ENCODE measurements around the gene FOXQ1. TPM values are rescaled to one million over a fixed set of nuclear protein-coding genes. Genes with fewer than 3 reads are reported as not detected.
A peak's percentile ranks its signal among the peaks of the same experiment; 100 is the strongest.

FOXQ1 gene
- total RNA-seq, 1 experiment from 2014 or later = 11.7 TPM

GRCh38 chr6:1313767-1314503 lies 2.0 kb downstream of the FOXQ1 start:
- Histone ChIP-seq H3K27me3 (ENCODE audit: control insufficient read depth, insufficient read depth, low read length) (no peaks in the 10 kb centered on the region), H3K4me1 (ENCODE audit: control insufficient read depth, insufficient read depth, low read length) (peaks cover 27% of the 10 kb centered on the region), H3K9me3 (ENCODE audit: control insufficient read depth, insufficient read depth, low read depth, low read length) (no peaks in the 10 kb centered on the region), H3K36me3 (ENCODE audit: control insufficient read depth, insufficient read depth, low read length) (no peaks in the 10 kb centered on the region), H3K27ac (ENCODE audit: low read length) (peak overlapping the region; percentile 74), H3K4me3 (ENCODE audit: low read depth in 2 of 2, low read length in 2 of 2) (peak overlapping the region; percentile 56 to 58)
- 0 out of 2 replicates have a peak, but pooled peaks have one; percentile 25 for TF ChIP-seq POLR2AphosphoS5 (IDR thresholded peaks at IDR 0.05; ENCODE audit: low read depth, low read length)
- TF ChIP-seq REST (IDR thresholded peaks at IDR 0.05; ENCODE audit: insufficient read depth in 1 of 2, low read depth in 2 of 2, low read length in 1 of 2) = no peak
- no peak for TF ChIP-seq TCF7L2 (IDR thresholded peaks at IDR 0.05; ENCODE audit: low read depth, low read length)
- no peak; the same call in 1 of the 2 replicates for TF ChIP-seq SIN3A (IDR thresholded peaks at IDR 0.05; ENCODE audit: borderline replicate concordance, insufficient read depth, low read depth, low read length)
- peak; percentile 91 for TF ChIP-seq CTCF (IDR thresholded peaks at IDR 0.05)
- BruUV-seq (replicated peaks) = TSS peak; percentile 93
- in situ Hi-C loops (cut with HindIII; ENCODE audit: low pct_unique_long_range_greater_than_20kb, low sequenced_read_pairs) = no loop called here
- intact Hi-C loops (cut with micrococcal nuclease; ENCODE audit: unreplicated experiment) = loop anchor here (5.0 kb wide), 1 partner anchor 73 kb away; the partner anchor contains the start of gene FOXF2
- ATAC-seq (peak; percentile 63), DNase-seq (ENCODE audit: low read depth, low spot score) (no peak)
- CTCF ChIA-PET = no interaction called here
- POLR2A ChIA-PET = no interaction called here

GRCh38 chr6:1314617-1315016 lies 2.7 kb downstream of the FOXQ1 start:
- no peaks in the 10 kb centered on the region for H3K36me3 ChIP-seq (ENCODE audit: control insufficient read depth, insufficient read depth, low read length)
- POLR2A ChIA-PET = no interaction called here
- peaks cover 27% of the 10 kb centered on the region for H3K4me1 ChIP-seq (ENCODE audit: control insufficient read depth, insufficient read depth, low read length)
- TF ChIP-seq CTCF (IDR thresholded peaks at IDR 0.05) (no peak), SIN3A (IDR thresholded peaks at IDR 0.05; ENCODE audit: borderline replicate concordance, insufficient read depth, low read depth, low read length) (no peak), REST (IDR thresholded peaks at IDR 0.05; ENCODE audit: insufficient read depth in 1 of 2, low read depth in 2 of 2, low read length in 1 of 2) (no peak), TCF7L2 (IDR thresholded peaks at IDR 0.05; ENCODE audit: low read depth, low read length) (no peak), POLR2AphosphoS5 (IDR thresholded peaks at IDR 0.05; ENCODE audit: low read depth, low read length) (no peak)
- in situ Hi-C loops (cut with HindIII; ENCODE audit: low pct_unique_long_range_greater_than_20kb, low sequenced_read_pairs) (no loop called here), intact Hi-C loops (cut with micrococcal nuclease; ENCODE audit: unreplicated experiment) (loop anchor here (5.0 kb wide), 1 partner anchor 73 kb away; the partner anchor contains the start of gene FOXF2)
- ATAC-seq (no peak), DNase-seq (ENCODE audit: low read depth, low spot score) (no peak)
- H3K4me3 ChIP-seq (ENCODE audit: low read depth in 2 of 2, low read length in 2 of 2) = peak overlapping the region; percentile 56 to 58
- no peaks in the 10 kb centered on the region for H3K27me3 ChIP-seq (ENCODE audit: control insufficient read depth, insufficient read depth, low read length)
- BruUV-seq (replicated peaks) = no TSS peak
- CTCF ChIA-PET = no interaction called here
- H3K9me3 ChIP-seq (ENCODE audit: control insufficient read depth, insufficient read depth, low read depth, low read length) = no peaks in the 10 kb centered on the region
- peak overlapping the region; percentile 74 for H3K27ac ChIP-seq (ENCODE audit: low read length)

Measured in Panc1 (cell line).